GM21390 (cell line): Measurements from ENCODE around the gene PRRT1.
"Not testable (repeated sequence)": the region's sequence is repeated elsewhere in the genome, so short reads cannot be mapped to it uniquely, and the experiment has no call there.

Experiments used
- ATAC-seq: cut with Tn5 transposase; IDR thresholded peaks from one replicate; pipeline ENCODE4 v1.9.1; 2021; ENCODE audit not compliant: unreplicated experiment

Gene PRRT1

GRCh38 chr6:32188381-32189068, 36.8 kb upstream of the PRRT1 start:
- ATAC-seq: no peak

- not testable (repeated sequence) for ATAC-seq
Observed at GRCh38 chr6:32187725-32188380, 36.1 kb upstream of the PRRT1 start.

- no peak for ATAC-seq
Observed at GRCh38 chr6:32187009-32187709, 35.4 kb upstream of the PRRT1 start.

- ATAC-seq: not testable (repeated sequence)
Observed at GRCh38 chr6:32186151-32186840, 34.6 kb upstream of the PRRT1 start.

- ATAC-seq: not testable (repeated sequence)
Observed at GRCh38 chr6:32185681-32186131, 34.0 kb upstream of the PRRT1 start.

- ATAC-seq: no peak
Observed at GRCh38 chr6:32184084-32184640, 32.4 kb upstream of the PRRT1 start, which contains the start of gene AGER. Gene AGER (minus strand): TSS chr6:32184253. CDS start chr6:32184222, 31 bp downstream.

GRCh38 chr6:32183483-32184083, 31.8 kb upstream of the PRRT1 start:
- no peak for ATAC-seq

GRCh38 chr6:32183030-32183429, 31.3 kb upstream of the PRRT1 start:
- no peak for ATAC-seq

- no peak for ATAC-seq
Observed at GRCh38 chr6:32182555-32182981, 30.8 kb upstream of the PRRT1 start.

GRCh38 chr6:32181915-32182529, 30.3 kb upstream of the PRRT1 start:
- no peak for ATAC-seq

- ATAC-seq: no peak
Observed at GRCh38 chr6:32181148-32181702, 29.5 kb upstream of the PRRT1 start.

GRCh38 chr6:32179766-32180405, 28.1 kb upstream of the PRRT1 start:
- no peak for ATAC-seq

GRCh38 chr6:32178547-32179440, 27.1 kb upstream of the PRRT1 start:
- no peak for ATAC-seq

GRCh38 chr6:32177788-32178546, 26.2 kb upstream of the PRRT1 start, which contains the start of gene RNF5:
Gene RNF5 (plus strand): TSS chr6:32178405. CDS start chr6:32178512, 107 bp downstream.
- peak; percentile 74 for ATAC-seq

GRCh38 chr6:32177183-32177787, 25.5 kb upstream of the PRRT1 start:
- peak; percentile 4 for ATAC-seq

- ATAC-seq: no peak
Observed at GRCh38 chr6:32176476-32177182, 24.9 kb upstream of the PRRT1 start.
